Brain microvascular endothelial cell (primary cell): Measurements from ENCODE around the gene PCDHAC1.
"Not testable (repeated sequence)": the region's sequence is repeated elsewhere in the genome, so short reads cannot be mapped to it uniquely, and the experiment has no call there.

Experiments
- DNase-seq: peaks from one replicate; pipeline ENCODE4 v3.0.0-alpha.2; 2020
- H3K27ac ChIP-seq: fragments of 250-450 bp; sonication (Bioruptor Pico); 2 replicates; pipeline ENCODE4 v1.5.1; 2020; ENCODE audit warnings: mild to moderate bottlenecking, moderate library complexity
- H3K27me3 ChIP-seq: fragments of 250-450 bp; sonication (Bioruptor Pico); replicated peaks from 2 replicates; pipeline ENCODE4 v1.5.1; 2020; ENCODE audit warnings: mild to moderate bottlenecking
- H3K36me3 ChIP-seq: fragments of 250-450 bp; sonication (Bioruptor Pico); replicated peaks from 2 replicates; pipeline ENCODE4 v1.5.1; 2020; ENCODE audit warnings: mild to moderate bottlenecking
- H3K4me3 ChIP-seq: 2 replicates; pipeline ENCODE4 v1.5.1; 2011; ENCODE audit warnings: low read depth, mild to moderate bottlenecking, control low read depth, low read length, moderate library complexity
- in situ Hi-C: cut with HindIII; loops from 2 replicates; pipeline ENCODE4 v1.10.0; 2017; ENCODE audit warnings: low sequenced_read_pairs, low pct_ligation_motif_present
- TF ChIP-seq, protein P1 (sequence below): IDR thresholded peaks from 2 replicates; pipeline ENCODE4 v1.5.1; 2011; ENCODE audit warnings: low read depth, mild to moderate bottlenecking, moderate library complexity, low read length, control low read depth, inconsistent platforms; ENCODE audit errors: missing control alignments

The PCDHAC1 gene

DNA sequence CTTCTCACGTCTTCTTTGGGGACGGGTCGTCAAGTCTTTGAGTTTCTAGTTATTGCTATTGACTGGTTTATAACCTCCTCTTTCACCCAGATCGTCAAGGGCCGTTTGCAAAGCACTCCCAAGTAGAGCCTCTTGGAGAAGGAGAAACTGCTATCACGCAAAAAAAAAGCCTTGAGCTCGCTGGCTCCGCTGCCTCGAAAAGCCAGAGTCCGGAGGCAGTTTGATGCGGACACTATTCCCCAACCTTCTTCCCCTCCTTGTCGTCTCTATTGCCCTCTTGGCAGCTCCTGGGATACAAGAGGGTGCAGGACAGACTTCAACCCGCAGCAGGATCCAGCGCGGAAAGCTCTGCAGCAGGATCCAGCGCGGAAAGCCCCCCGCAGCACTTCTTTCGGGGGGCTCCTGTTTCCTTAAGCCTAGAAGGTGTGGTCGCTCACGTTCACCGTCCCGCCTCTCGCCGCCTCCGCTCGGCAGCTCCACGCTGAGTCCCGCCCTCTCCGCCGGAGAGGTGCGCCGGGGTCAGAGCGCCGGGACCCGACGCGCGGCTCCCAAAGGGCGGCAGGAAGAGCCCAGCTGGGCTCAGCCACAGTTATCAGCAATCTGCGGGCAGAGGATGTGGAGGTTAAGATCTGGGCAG, at the start of gene PCDHAC1:
TSS of gene PCDHAC1 (plus strand) at position 494 of the 637 bp plus-strand sequence. CDS start 594 bp downstream, outside the sequence.
- TF ChIP-seq, protein P1, sequence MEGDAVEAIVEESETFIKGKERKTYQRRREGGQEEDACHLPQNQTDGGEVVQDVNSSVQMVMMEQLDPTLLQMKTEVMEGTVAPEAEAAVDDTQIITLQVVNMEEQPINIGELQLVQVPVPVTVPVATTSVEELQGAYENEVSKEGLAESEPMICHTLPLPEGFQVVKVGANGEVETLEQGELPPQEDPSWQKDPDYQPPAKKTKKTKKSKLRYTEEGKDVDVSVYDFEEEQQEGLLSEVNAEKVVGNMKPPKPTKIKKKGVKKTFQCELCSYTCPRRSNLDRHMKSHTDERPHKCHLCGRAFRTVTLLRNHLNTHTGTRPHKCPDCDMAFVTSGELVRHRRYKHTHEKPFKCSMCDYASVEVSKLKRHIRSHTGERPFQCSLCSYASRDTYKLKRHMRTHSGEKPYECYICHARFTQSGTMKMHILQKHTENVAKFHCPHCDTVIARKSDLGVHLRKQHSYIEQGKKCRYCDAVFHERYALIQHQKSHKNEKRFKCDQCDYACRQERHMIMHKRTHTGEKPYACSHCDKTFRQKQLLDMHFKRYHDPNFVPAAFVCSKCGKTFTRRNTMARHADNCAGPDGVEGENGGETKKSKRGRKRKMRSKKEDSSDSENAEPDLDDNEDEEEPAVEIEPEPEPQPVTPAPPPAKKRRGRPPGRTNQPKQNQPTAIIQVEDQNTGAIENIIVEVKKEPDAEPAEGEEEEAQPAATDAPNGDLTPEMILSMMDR, result no peak

DNA sequence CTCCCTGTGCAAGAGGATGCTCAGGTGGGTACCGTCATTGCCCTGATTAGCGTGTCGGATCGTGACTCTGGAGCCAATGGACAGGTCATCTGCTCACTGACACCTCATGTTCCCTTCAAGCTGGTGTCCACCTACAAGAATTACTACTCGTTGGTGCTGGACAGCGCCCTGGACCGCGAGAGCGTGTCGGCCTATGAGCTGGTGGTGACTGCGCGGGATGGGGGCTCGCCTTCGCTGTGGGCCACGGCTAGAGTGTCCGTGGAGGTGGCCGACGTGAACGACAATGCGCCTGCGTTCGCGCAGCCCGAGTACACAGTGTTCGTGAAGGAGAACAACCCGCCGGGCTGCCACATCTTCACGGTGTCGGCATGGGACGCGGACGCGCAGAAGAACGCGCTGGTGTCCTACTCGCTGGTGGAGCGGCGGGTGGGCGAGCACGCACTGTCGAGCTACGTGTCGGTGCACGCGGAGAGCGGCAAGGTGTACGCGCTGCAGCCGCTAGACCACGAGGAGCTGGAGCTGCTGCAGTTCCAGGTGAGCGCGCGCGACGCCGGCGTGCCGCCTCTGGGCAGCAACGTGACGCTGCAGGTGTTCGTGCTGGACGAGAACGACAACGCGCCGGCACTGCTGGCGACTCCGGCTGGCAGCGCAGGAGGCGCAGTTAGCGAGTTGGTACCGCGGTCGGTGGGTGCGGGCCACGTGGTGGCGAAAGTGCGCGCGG, 49.4 kb upstream of the PCDHAC1 start:
- in situ Hi-C loops, H3K36me3 ChIP-seq, H3K4me3 ChIP-seq, H3K27ac ChIP-seq, DNase-seq, H3K27me3 ChIP-seq: not testable (repeated sequence)

More for the DNA sequence above, at the start of gene PCDHAC1:
- no peak within 1 kb of the TSS for H3K27ac ChIP-seq
- no peak for DNase-seq
- H3K4me3 ChIP-seq, result peak within 1 kb of the TSS; percentile 24
- no peaks in the 10 kb centered on the region for H3K36me3 ChIP-seq
- in situ Hi-C loops, result no loop called here
- H3K27me3 ChIP-seq, result peaks cover 16% of the 10 kb centered on the region

DNA sequence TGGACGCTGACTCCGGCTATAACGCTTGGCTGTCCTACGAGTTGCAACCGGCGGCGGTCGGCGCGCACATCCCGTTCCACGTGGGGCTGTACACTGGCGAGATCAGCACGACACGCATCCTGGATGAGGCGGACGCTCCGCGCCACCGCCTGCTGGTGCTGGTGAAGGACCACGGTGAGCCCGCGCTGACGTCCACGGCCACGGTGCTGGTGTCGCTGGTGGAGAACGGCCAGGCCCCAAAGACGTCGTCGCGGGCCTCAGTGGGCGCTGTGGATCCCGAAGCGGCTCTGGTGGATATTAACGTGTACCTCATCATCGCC, 48.9 kb upstream of the PCDHAC1 start:
- H3K4me3 ChIP-seq, result no peak overlapping the region
- no peak overlapping the region for H3K27ac ChIP-seq
- in situ Hi-C loops, result no loop called here
- DNase-seq, result no peak
- no peaks in the 10 kb centered on the region for H3K36me3 ChIP-seq
- no peaks in the 10 kb centered on the region for H3K27me3 ChIP-seq
- TF ChIP-seq, protein P1, result no peak

DNA sequence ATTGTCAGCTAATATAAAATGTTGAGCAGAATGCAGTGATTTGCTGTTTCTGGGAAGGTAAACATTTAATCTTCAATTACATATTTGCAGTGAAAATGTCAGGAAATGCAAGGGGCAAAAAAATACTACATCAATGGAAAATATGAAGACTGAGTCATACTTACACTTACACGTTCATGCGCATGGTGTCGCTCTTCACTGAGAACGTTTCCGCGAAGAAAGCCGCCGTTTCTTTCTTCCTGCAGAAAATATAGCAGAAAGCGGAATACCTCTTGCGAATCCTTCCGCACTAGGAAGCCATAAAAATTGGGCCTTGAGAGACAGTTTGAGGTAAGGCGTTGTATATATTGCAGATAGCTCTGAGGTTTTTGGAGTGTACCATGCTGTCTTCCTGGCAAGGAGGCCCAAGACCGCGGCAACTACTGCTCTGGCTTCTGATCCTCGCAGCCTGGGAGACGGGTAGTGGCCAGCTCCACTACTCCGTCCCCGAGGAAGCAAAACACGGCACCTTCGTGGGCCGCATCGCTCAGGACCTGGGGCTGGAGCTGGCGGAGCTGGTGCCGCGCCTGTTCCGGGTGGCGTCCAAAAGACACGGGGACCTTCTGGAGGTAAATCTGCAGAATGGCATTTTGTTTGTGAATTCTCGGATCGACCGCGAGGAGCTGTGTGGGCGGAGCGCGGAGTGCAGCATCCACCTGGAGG, 44.1 kb upstream of the PCDHAC1 start, which contains the start of gene PCDHA13:
TSS of gene PCDHA13 (plus strand) at position 236 of the 702 bp plus-strand sequence. CDS start at position 381, 145 bp downstream.
- TF ChIP-seq, protein P1, result peak; percentile 6
- in situ Hi-C loops, result no loop called here
- H3K4me3 ChIP-seq, result no peak within 1 kb of the TSS
- H3K36me3 ChIP-seq, result no peaks in the 10 kb centered on the region
- H3K27me3 ChIP-seq, result no peaks in the 10 kb centered on the region
- no peak within 1 kb of the TSS for H3K27ac ChIP-seq
- no peak for DNase-seq

DNA sequence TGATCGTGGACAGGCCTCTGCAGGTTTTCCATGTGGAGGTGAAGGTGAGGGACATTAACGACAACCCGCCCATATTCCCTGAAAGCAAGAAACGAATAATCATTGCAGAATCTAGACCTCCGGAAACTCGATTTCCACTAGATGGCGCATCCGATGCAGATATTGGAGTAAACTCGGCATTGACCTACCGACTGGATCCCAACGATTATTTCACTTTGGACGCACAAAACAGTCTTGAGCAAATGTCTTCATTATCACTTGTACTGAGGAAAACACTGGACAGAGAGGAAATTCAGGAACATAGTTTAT, 43.6 kb upstream of the PCDHAC1 start:
- H3K36me3 ChIP-seq, result no peaks in the 10 kb centered on the region
- in situ Hi-C loops, result no loop called here
- DNase-seq, result no peak
- no peaks in the 10 kb centered on the region for H3K27me3 ChIP-seq
- H3K4me3 ChIP-seq, result no peak overlapping the region
- no peak overlapping the region for H3K27ac ChIP-seq
- TF ChIP-seq, protein P1, result no peak

GRCh38 chr5:140883373-140883772, 42.7 kb upstream of the PCDHAC1 start:
- no peak overlapping the region for H3K27ac ChIP-seq
- TF ChIP-seq, protein P1, result no peak
- in situ Hi-C loops, result no loop called here
- no peak overlapping the region for H3K4me3 ChIP-seq
- no peaks in the 10 kb centered on the region for H3K36me3 ChIP-seq
- no peak for DNase-seq
- H3K27me3 ChIP-seq, result no peaks in the 10 kb centered on the region
